ENCODE data around the gene GABRD. TPM values are rescaled to one million over a fixed set of nuclear protein-coding genes. Genes with fewer than 3 reads are reported as not detected.
"Not testable (repeated sequence)": the region's sequence is repeated elsewhere in the genome, so short reads cannot be mapped to it uniquely, and the experiment has no call there.

GABRD gene
- total RNA-seq, 2 experiments from 2014 or later = not detected

GRCh38 chr1:1979482-1980165 lies 39.5 kb upstream of the GABRD start:
- ChIA-PET CTCF (no interaction called here), POLR2A (no interaction called here)
- peaks cover 7% of the 10 kb centered on the region for H3K36me3 Mint-ChIP-seq (ENCODE audit: low read depth)
- no peak overlapping the region for H3K4me3 Mint-ChIP-seq
- DNase-seq = no peak
- no peak overlapping the region for H3K27ac Mint-ChIP-seq
- peaks cover 11% of the 10 kb centered on the region for H3K9me3 Mint-ChIP-seq
- H3K4me1 Mint-ChIP-seq = no peaks in the 10 kb centered on the region
- no peaks in the 10 kb centered on the region for H3K27me3 Mint-ChIP-seq

- peaks cover 7% of the 10 kb centered on the region for H3K36me3 Mint-ChIP-seq (ENCODE audit: low read depth)
- H3K4me1 Mint-ChIP-seq = no peaks in the 10 kb centered on the region
- H3K27me3 Mint-ChIP-seq = no peaks in the 10 kb centered on the region
- ChIA-PET POLR2A (no interaction called here), CTCF (no interaction called here)
- no peak overlapping the region for H3K27ac Mint-ChIP-seq
- no peak for DNase-seq
- no peak overlapping the region for H3K4me3 Mint-ChIP-seq
- peaks cover 11% of the 10 kb centered on the region for H3K9me3 Mint-ChIP-seq
These were observed 38.5 kb upstream of the GABRD start for GRCh38 chr1:1980467-1981141.

DNA sequence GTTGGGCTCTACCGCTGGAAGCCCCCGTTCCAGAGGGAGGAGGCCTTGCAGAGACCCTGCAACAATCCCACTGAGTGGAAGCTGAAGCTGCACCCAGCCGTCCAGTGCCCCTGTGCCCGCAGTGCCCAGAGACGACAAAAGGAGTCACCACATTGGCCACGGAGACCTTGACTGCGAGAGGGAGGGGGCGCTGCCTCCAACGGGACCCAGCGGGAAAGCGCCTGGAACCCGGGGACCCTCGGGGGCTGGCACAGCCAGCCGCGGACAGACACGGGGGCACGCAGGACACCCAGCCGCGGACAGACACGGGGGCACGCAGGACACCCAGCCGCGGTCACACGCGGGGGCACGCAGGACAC lies 38.0 kb upstream of the GABRD start:
- peaks cover 7% of the 10 kb centered on the region for H3K36me3 Mint-ChIP-seq (ENCODE audit: low read depth)
- ChIA-PET CTCF (no interaction called here), POLR2A (no interaction called here)
- H3K27me3 Mint-ChIP-seq = no peaks in the 10 kb centered on the region
- DNase-seq = no peak
- H3K4me3 Mint-ChIP-seq = no peak overlapping the region
- H3K4me1 Mint-ChIP-seq = no peaks in the 10 kb centered on the region
- H3K9me3 Mint-ChIP-seq = peaks cover 11% of the 10 kb centered on the region
- no peak overlapping the region for H3K27ac Mint-ChIP-seq

- CTCF ChIA-PET; H3K4me3 Mint-ChIP-seq; H3K4me1 Mint-ChIP-seq; POLR2A ChIA-PET; DNase-seq; H3K27me3 Mint-ChIP-seq; H3K27ac Mint-ChIP-seq; H3K36me3 Mint-ChIP-seq (ENCODE audit: low read depth): not testable (repeated sequence)
- H3K9me3 Mint-ChIP-seq = peaks cover 11% of the 10 kb centered on the region
These were observed 37.4 kb upstream of the GABRD start for GRCh38 chr1:1981631-1982327.

GRCh38 chr1:1982379-1983232 lies 36.5 kb upstream of the GABRD start:
- ChIA-PET POLR2A (no interaction called here), CTCF (no interaction called here)
- no peaks in the 10 kb centered on the region for H3K4me1 Mint-ChIP-seq
- peaks cover 11% of the 10 kb centered on the region for H3K9me3 Mint-ChIP-seq
- peaks cover 7% of the 10 kb centered on the region for H3K36me3 Mint-ChIP-seq (ENCODE audit: low read depth)
- no peak overlapping the region for H3K4me3 Mint-ChIP-seq
- no peaks in the 10 kb centered on the region for H3K27me3 Mint-ChIP-seq
- no peak overlapping the region for H3K27ac Mint-ChIP-seq
- no peak for DNase-seq

DNA sequence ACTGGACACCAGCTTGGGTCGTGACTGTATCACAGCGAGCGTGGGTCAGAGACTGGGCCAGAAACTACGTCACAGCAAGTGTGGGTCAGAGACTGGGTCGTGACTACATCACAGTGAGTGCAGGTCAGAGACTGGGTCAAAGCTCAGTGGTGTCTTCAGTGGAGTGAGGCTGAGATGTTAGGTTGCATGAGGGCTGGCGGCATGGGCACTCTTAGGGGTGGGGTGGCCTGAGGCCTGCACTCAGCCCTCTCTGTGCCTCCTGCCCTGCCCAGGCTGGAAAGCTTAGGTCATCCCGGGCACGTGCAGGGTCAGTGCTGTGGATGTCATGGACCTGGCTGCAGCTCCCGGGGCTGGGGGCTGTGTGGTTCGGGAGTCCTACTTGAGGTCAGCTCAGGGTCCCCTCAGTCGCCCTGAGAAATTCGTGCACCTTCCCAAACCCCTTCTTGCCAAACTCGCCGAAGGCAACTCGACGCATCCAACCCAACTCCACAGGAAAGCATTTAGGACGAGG lies 34.5 kb upstream of the GABRD start:
- Mint-ChIP-seq H3K4me3 (no peak overlapping the region), H3K9me3 (peaks cover 2% of the 10 kb centered on the region), H3K27ac (no peak overlapping the region), H3K4me1 (no peaks in the 10 kb centered on the region), H3K36me3 (ENCODE audit: low read depth) (no peaks in the 10 kb centered on the region), H3K27me3 (peaks cover 5% of the 10 kb centered on the region)
- no peak for DNase-seq
- ChIA-PET CTCF (no interaction called here), POLR2A (no interaction called here)

- Mint-ChIP-seq H3K27me3 (peaks cover 8% of the 10 kb centered on the region), H3K36me3 (ENCODE audit: low read depth) (no peaks in the 10 kb centered on the region), H3K4me3 (no peak overlapping the region), H3K9me3 (peaks cover 1% of the 10 kb centered on the region), H3K27ac (no peak overlapping the region), H3K4me1 (no peaks in the 10 kb centered on the region)
- DNase-seq = no peak
- CTCF ChIA-PET = no interaction called here
- POLR2A ChIA-PET = no interaction called here
These were observed 33.6 kb upstream of the GABRD start for GRCh38 chr1:1985375-1986050.

DNA sequence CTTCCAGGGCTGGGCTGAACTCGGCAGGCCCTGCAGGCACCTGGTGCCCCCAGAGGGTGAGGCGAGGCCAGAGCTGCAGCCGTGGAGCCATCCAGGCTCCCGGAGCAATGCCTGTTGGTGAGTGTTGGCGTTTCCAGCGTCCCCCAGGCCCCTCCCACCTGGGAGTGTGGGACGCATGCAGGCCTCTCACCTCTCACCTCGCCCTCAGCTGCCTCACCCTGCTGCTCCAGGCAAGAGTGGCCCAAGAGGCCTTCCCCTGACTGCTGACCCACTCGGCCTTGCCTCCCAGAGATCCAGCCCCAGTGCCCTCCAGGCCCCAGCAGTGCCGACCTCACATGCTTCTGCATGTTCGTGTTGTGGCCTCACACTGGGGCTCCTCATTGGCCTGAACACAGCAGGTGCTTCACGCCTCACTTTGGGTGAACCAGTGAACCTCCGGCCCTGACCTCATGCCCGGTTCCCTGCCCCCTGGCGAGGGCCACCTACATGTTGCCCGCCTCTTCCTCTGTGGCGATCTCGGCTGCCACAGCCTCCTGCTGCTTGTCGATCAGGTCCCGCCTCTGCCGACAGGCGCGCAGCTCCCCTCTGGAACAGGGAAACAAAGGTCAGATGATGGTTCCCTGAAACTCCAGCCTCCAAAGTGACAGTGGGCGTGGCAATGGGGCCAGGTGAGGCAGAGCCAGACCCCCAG lies 32.5 kb upstream of the GABRD start:
- no peak for DNase-seq
- ChIA-PET CTCF (no interaction called here), POLR2A (no interaction called here)
- no peaks in the 10 kb centered on the region for H3K9me3 Mint-ChIP-seq
- H3K4me1 Mint-ChIP-seq = no peaks in the 10 kb centered on the region
- H3K27me3 Mint-ChIP-seq = peaks cover 10% of the 10 kb centered on the region
- no peak overlapping the region for H3K4me3 Mint-ChIP-seq
- H3K36me3 Mint-ChIP-seq (ENCODE audit: low read depth) = no peaks in the 10 kb centered on the region
- H3K27ac Mint-ChIP-seq = no peak overlapping the region

- no peaks in the 10 kb centered on the region for H3K36me3 Mint-ChIP-seq (ENCODE audit: low read depth)
- H3K9me3 Mint-ChIP-seq = no peaks in the 10 kb centered on the region
- no peak overlapping the region for H3K4me3 Mint-ChIP-seq
- ChIA-PET CTCF (no interaction called here), POLR2A (no interaction called here)
- H3K4me1 Mint-ChIP-seq = no peaks in the 10 kb centered on the region
- peaks cover 10% of the 10 kb centered on the region for H3K27me3 Mint-ChIP-seq
- H3K27ac Mint-ChIP-seq = no peak overlapping the region
- no peak for DNase-seq
These were observed 32.0 kb upstream of the GABRD start for GRCh38 chr1:1987142-1987510.

- Mint-ChIP-seq H3K27ac (no peak overlapping the region), H3K4me1 (no peaks in the 10 kb centered on the region), H3K4me3 (no peak overlapping the region), H3K27me3 (peaks cover 10% of the 10 kb centered on the region), H3K36me3 (ENCODE audit: low read depth) (no peaks in the 10 kb centered on the region), H3K9me3 (no peaks in the 10 kb centered on the region)
- DNase-seq = no peak
- CTCF ChIA-PET = no interaction called here
- POLR2A ChIA-PET = no interaction called here
These were observed 30.8 kb upstream of the GABRD start for GRCh38 chr1:1988061-1988945.

DNA sequence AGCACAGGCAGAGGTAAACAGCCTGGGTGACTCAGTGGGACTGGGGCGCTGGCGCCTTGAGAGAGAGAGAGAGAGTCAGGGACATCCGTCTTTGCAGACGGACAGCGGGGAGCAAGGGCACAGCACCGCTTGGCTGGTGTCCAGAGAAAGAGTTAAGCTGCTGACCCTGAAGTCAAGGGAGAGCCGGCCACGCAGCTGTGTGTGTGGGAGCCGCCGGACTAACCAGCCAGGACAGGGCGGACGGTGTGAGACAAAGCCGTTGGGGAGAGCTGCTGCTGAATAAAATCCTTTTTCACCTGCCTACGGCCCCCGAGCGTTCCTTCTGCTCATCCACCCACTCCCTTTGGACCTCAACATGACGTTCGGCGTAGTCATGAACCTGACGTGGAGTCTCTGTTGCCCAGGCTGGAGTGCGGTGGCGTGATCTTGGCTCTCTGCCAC lies 30.0 kb upstream of the GABRD start:
- Mint-ChIP-seq H3K27me3 (peaks cover 10% of the 10 kb centered on the region), H3K36me3 (ENCODE audit: low read depth) (no peaks in the 10 kb centered on the region), H3K4me3 (no peak overlapping the region), H3K27ac (no peak overlapping the region), H3K4me1 (no peaks in the 10 kb centered on the region), H3K9me3 (no peaks in the 10 kb centered on the region)
- ChIA-PET POLR2A (no interaction called here), CTCF (no interaction called here)
- no peak for DNase-seq

DNA sequence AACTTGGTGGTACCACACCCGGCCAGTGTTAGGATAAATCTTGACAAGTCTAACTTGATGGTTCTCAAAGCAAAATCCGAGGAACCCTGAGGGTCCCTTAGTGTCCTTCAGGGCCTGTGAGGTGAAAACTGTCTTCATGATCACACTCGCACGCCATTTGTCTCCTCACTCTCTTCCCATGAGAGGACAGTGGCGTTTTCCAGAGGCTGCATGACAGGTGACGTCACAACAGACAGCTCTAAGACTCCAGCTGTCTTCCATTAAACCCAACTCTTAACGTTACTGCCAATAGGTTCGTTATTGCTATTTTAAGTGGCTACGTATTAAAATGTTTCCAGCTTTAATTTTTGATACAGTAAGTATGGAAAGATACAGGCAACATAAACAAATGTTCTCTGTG lies 29.4 kb upstream of the GABRD start:
- Mint-ChIP-seq H3K4me3 (no peak overlapping the region), H3K27me3 (peaks cover 10% of the 10 kb centered on the region), H3K36me3 (ENCODE audit: low read depth) (no peaks in the 10 kb centered on the region), H3K27ac (no peak overlapping the region), H3K9me3 (no peaks in the 10 kb centered on the region), H3K4me1 (peaks cover 3% of the 10 kb centered on the region)
- CTCF ChIA-PET = interaction anchor here (1.4 kb wide), 1 partner anchor 55 kb away, joined by 7 read pairs; no protein-coding TSS in a partner anchor
- POLR2A ChIA-PET = no interaction called here
- DNase-seq = no peak

All from activated CD4-positive, alpha-beta memory T cell treated with anti-CD3 and anti-CD28 coated beads, Interleukin-2, amount 10 ng/mL, durations not matched to agents 7 days and 5 days (primary cell).